ENCODE results near the gene SOX13. TPM values are rescaled to one million over a fixed set of nuclear protein-coding genes. Genes with fewer than 3 reads are reported as not detected.

Gene SOX13
- total RNA-seq, 6 experiments from 2014 or later, result 9.9 to 13.5 (median 11.1) TPM

DNA sequence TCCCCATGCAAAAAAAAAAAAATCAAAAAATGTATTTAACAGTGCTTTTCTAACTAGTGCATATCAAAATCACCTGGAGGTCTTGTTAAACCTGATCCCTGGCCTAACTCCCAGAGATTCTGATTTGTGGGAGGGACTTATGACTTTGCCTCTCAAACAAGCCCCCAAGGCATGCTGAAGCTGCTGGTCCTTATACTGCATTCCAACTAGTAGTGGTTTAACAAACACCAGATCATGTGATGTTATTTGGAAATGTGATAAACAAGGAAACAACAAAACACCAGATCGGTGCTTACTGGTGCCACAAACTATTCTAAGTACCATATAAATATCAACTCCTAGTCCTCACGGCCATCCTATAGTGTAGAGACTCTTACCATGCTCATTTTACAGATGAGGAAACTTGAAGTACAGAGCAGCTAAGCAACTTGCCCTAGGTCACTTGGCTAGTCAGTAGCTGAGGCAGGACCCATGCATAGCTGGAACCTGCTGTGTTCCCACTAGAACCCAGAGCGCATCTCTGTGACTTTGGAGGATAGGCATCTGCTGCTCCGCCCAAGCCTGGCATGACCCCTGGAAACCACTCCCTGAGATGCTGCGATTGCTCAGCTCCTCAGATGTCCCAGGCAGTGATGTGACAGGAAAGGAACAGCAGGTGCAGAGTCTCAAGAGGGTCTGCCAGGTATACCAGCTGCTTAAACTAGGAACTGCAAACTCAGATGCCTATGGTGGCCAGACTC, 38.1 kb downstream of the SOX13 start:
- Mint-ChIP-seq H3K4me3 (no peak overlapping the region), H3K9me3 (no peaks in the 10 kb centered on the region), H3K36me3 (ENCODE audit: low read depth) (no peaks in the 10 kb centered on the region), H3K27ac (no peak overlapping the region), H3K4me1 (ENCODE audit: low read depth) (peaks cover 27% of the 10 kb centered on the region), H3K27me3 (ENCODE audit: insufficient read depth) (no peaks in the 10 kb centered on the region)
- DNase-seq, result no peak
- TF ChIP-seq, protein P1, sequence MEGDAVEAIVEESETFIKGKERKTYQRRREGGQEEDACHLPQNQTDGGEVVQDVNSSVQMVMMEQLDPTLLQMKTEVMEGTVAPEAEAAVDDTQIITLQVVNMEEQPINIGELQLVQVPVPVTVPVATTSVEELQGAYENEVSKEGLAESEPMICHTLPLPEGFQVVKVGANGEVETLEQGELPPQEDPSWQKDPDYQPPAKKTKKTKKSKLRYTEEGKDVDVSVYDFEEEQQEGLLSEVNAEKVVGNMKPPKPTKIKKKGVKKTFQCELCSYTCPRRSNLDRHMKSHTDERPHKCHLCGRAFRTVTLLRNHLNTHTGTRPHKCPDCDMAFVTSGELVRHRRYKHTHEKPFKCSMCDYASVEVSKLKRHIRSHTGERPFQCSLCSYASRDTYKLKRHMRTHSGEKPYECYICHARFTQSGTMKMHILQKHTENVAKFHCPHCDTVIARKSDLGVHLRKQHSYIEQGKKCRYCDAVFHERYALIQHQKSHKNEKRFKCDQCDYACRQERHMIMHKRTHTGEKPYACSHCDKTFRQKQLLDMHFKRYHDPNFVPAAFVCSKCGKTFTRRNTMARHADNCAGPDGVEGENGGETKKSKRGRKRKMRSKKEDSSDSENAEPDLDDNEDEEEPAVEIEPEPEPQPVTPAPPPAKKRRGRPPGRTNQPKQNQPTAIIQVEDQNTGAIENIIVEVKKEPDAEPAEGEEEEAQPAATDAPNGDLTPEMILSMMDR (IDR thresholded peaks at IDR 0.05), result no peak

DNA sequence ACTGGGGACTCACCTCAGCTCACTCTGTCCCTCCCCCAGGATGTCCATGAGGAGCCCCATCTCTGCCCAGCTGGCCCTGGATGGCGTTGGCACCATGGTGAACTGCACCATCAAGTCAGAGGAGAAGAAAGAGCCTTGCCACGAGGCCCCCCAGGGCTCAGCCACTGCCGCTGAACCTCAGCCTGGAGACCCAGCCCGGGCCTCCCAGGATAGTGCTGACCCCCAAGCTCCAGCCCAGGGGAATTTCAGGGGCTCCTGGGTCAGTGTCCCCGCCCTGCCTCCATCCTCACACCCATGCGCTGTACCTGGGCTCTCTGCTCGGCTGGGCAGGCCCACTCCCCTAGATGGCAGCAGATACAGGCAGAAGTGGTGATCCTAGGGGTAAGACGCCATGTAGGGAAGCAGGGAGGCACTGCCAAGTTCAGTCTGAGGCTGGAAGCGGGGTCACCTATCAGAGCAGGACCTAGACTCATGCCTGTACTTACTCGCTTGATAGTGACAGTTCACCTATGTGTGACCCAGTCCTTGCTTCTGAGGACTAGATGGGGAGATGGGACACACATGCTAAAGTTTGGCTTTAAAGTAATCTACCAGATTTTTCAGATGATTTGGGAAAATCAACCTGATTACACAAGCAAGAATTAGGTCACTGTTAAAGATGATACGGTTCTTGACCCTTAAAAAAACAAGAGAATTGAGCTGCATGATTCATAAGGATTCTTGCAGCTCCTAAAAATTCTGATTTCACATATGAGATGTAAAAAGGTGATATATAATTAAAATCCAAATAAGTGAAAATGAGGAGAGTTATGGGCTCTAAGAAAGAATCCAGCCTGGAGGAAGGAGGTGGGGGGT, 40.2 kb downstream of the SOX13 start:
- H3K4me1 Mint-ChIP-seq (ENCODE audit: low read depth), result peaks cover 27% of the 10 kb centered on the region
- no peak overlapping the region; the same call in 1 of the 2 replicates for H3K27ac Mint-ChIP-seq
- H3K36me3 Mint-ChIP-seq (ENCODE audit: low read depth), result no peaks in the 10 kb centered on the region
- H3K4me3 Mint-ChIP-seq, result no peak overlapping the region; the same call in 1 of the 2 replicates
- H3K27me3 Mint-ChIP-seq (ENCODE audit: insufficient read depth), result no peaks in the 10 kb centered on the region
- no peaks in the 10 kb centered on the region for H3K9me3 Mint-ChIP-seq
- no peak for DNase-seq
- TF ChIP-seq, protein P1 (IDR thresholded peaks at IDR 0.05), result 0 out of 2 replicates have a peak, but pooled peaks have one; percentile 11

DNA sequence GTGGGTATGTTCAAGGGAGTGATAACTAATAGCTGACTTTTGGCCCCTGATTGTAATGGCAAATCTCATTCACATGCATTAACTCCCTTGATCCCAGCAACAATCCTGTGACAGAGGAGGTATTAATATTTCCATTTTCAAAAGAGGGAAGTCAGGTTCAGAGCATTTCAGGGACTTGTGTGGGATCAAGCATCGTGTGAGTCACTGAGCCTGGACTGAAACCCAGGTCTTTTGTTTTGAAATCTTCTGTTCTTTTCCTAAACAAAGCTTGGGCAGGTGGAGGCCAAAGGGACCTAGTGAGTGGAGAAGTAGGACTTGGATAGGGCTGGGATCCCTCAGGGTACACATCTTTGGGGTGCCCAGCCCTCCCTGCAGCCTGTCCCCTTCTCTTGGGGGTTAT, 41.0 kb downstream of the SOX13 start:
- peaks cover 27% of the 10 kb centered on the region for H3K4me1 Mint-ChIP-seq (ENCODE audit: low read depth)
- TF ChIP-seq, protein P1 (IDR thresholded peaks at IDR 0.05), result no peak
- DNase-seq, result no peak
- H3K27ac Mint-ChIP-seq, result no peak overlapping the region; the same call in 1 of the 2 replicates
- H3K4me3 Mint-ChIP-seq, result no peak overlapping the region
- H3K9me3 Mint-ChIP-seq, result no peaks in the 10 kb centered on the region
- no peaks in the 10 kb centered on the region for H3K27me3 Mint-ChIP-seq (ENCODE audit: insufficient read depth)
- H3K36me3 Mint-ChIP-seq (ENCODE audit: low read depth), result no peaks in the 10 kb centered on the region

DNA sequence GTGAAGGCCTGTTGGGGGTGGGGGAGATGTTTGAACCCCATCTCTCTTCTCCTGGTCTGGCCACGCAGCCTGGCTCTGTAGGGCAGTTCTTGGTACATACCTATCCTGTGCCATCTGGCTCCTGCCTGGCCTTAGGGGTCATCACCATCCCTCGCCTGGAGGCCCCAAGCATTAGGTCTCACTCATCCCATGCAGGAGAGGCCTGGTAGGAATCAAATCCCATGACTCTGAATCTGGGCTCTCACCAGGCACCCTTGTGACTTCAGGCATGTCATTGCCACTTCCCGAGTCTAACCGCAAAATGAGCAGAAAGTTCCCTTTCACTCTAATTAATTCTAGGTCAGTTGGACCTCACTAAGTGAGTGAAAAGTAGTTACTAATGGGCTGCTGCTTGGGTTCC, 41.7 kb downstream of the SOX13 start:
- H3K36me3 Mint-ChIP-seq (ENCODE audit: low read depth), result no peaks in the 10 kb centered on the region
- TF ChIP-seq, protein P1 (IDR thresholded peaks at IDR 0.05), result no peak
- no peak for DNase-seq
- H3K9me3 Mint-ChIP-seq, result no peaks in the 10 kb centered on the region
- no peaks in the 10 kb centered on the region for H3K27me3 Mint-ChIP-seq (ENCODE audit: insufficient read depth)
- H3K27ac Mint-ChIP-seq, result no peak overlapping the region
- no peak overlapping the region for H3K4me3 Mint-ChIP-seq
- H3K4me1 Mint-ChIP-seq (ENCODE audit: low read depth), result peaks cover 27% of the 10 kb centered on the region

DNA sequence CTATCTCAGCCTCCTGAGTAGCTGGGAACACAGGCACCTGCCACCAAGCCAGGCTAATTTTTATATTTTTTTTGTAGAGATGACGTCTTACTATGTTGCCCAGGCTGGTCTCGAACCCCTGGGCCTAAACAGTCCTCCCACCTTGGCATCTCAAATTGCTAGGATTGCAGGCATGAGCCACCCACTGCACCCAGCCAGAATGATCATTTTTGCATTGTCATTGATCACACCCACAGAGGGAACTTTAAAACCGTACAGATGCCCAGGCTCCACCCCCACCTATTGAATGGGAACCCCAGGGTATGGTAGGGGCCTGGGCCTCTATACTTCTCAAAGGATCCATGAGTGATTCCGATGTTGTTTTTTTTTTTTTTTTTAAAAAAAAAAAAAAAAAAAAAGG, 42.2 kb downstream of the SOX13 start:
- no peak overlapping the region for H3K27ac Mint-ChIP-seq
- H3K4me1 Mint-ChIP-seq (ENCODE audit: low read depth), result peaks cover 27% of the 10 kb centered on the region
- no peak overlapping the region for H3K4me3 Mint-ChIP-seq
- TF ChIP-seq, protein P1 (IDR thresholded peaks at IDR 0.05), result no peak
- H3K36me3 Mint-ChIP-seq (ENCODE audit: low read depth), result no peaks in the 10 kb centered on the region
- H3K9me3 Mint-ChIP-seq, result no peaks in the 10 kb centered on the region
- DNase-seq, result no peak
- H3K27me3 Mint-ChIP-seq (ENCODE audit: insufficient read depth), result no peaks in the 10 kb centered on the region
